Measurements from ENCODE around the gene GBF1. TPM values are rescaled to one million over a fixed set of nuclear protein-coding genes. Genes with fewer than 3 reads are reported as not detected.

The GBF1 gene
- polyA plus RNA-seq, 3 donors = 4.2 to 17.4 (median 11.9) TPM

- no peak for DNase-seq
- H3K36me3 ChIP-seq (replicated peaks in 1 of 2; ENCODE audit: control insufficient read depth in 1 of 2, insufficient read depth in 2 of 2, low read length in 2 of 2) = peaks cover 78 to 87% of the 10 kb centered on the region in 2 donors
- no peak overlapping the region for H3K4me3 ChIP-seq (replicated peaks in 1 of 3; ENCODE audit: low read depth in 2 of 3, low read length in 3 of 3)
- no peaks in the 10 kb centered on the region for H3K4me1 ChIP-seq (ENCODE audit: control insufficient read depth in 1 of 2, insufficient read depth in 2 of 2, low read length in 2 of 2)
- 98% methylated on average over 6 of the region's 6 CpGs for WGBS (ENCODE audit: insufficient coverage)
- H3K79me2 ChIP-seq (ENCODE audit: insufficient read depth, low read length) = no peaks in the 10 kb centered on the region
- TF ChIP-seq CTCF (IDR thresholded peaks at IDR 0.05) = no peak
- H3K27ac Mint-ChIP-seq = peak overlapping the region in 2 of 7 donors; percentile 32 to 81
- H3K27ac ChIP-seq (ENCODE audit: low read depth in 1 of 2, low read length in 2 of 2) = no peak overlapping the region
- no peaks in the 10 kb centered on the region for H3K4me1 Mint-ChIP-seq
- no peak overlapping the region for H3K4me2 ChIP-seq (replicated peaks; ENCODE audit: extremely low read depth, low read length, poor library complexity, severe bottlenecking)
- H2AFZ ChIP-seq (ENCODE audit: insufficient read depth, low read depth, low read length, poor library complexity, severe bottlenecking) = no peak overlapping the region
- no peaks in the 10 kb centered on the region for H3K9me3 ChIP-seq (replicated peaks in 1 of 2; ENCODE audit: control insufficient read depth in 1 of 2, insufficient read depth in 1 of 2, low read length in 2 of 2)
- no peaks in the 10 kb centered on the region for H3K9me3 Mint-ChIP-seq
- intact Hi-C loops (cut with micrococcal nuclease) = no loop called here
- no peaks in the 10 kb centered on the region for H4K20me1 ChIP-seq (ENCODE audit: insufficient read depth, low read length)
- H3K27me3 ChIP-seq (ENCODE audit: control insufficient read depth in 2 of 2, insufficient read depth in 2 of 2, low read length in 2 of 2) = no peaks in the 10 kb centered on the region
- peaks cover 0 to 2% (median 0%) of the 10 kb centered on the region in 3 donors for H3K27me3 Mint-ChIP-seq (ENCODE audit: low read depth in 3 of 3)
- no peak overlapping the region for H3K9ac ChIP-seq (ENCODE audit: insufficient read depth, low read length, poor library complexity, severe bottlenecking)
- H3K4me3 Mint-ChIP-seq = no peak overlapping the region
- H3K36me3 Mint-ChIP-seq = peaks cover 63 to 80% of the 10 kb centered on the region in 2 donors
Measured at GRCh38 chr10:102379383-102379782, 134.1 kb downstream of the GBF1 start.

- Histone ChIP-seq H3K9me3 (replicated peaks in 1 of 2; ENCODE audit: control insufficient read depth in 1 of 2, insufficient read depth in 1 of 2, low read length in 2 of 2) (no peaks in the 10 kb centered on the region), H3K4me3 (replicated peaks in 1 of 3; ENCODE audit: low read depth in 2 of 3, low read length in 3 of 3) (no peak overlapping the region), H3K79me2 (ENCODE audit: insufficient read depth, low read length) (no peaks in the 10 kb centered on the region), H4K20me1 (ENCODE audit: insufficient read depth, low read length) (no peaks in the 10 kb centered on the region), H3K9ac (ENCODE audit: insufficient read depth, low read length, poor library complexity, severe bottlenecking) (no peak overlapping the region), H3K27ac (ENCODE audit: low read depth in 1 of 2, low read length in 2 of 2) (no peak overlapping the region), H3K4me1 (ENCODE audit: control insufficient read depth in 1 of 2, insufficient read depth in 2 of 2, low read length in 2 of 2) (peaks cover 10 to 11% of the 10 kb centered on the region in 2 donors), H3K36me3 (replicated peaks in 1 of 2; ENCODE audit: control insufficient read depth in 1 of 2, insufficient read depth in 2 of 2, low read length in 2 of 2) (peaks cover 53 to 61% of the 10 kb centered on the region in 2 donors), H3K4me2 (replicated peaks; ENCODE audit: extremely low read depth, low read length, poor library complexity, severe bottlenecking) (no peak overlapping the region), H3K27me3 (ENCODE audit: control insufficient read depth in 2 of 2, insufficient read depth in 2 of 2, low read length in 2 of 2) (no peaks in the 10 kb centered on the region), H2AFZ (ENCODE audit: insufficient read depth, low read depth, low read length, poor library complexity, severe bottlenecking) (no peak overlapping the region)
- H3K4me1 Mint-ChIP-seq = peaks cover 12% of the 10 kb centered on the region
- no peaks in the 10 kb centered on the region for H3K9me3 Mint-ChIP-seq
- no peak overlapping the region for H3K27ac Mint-ChIP-seq
- no peak for DNase-seq
- TF ChIP-seq CTCF (IDR thresholded peaks at IDR 0.05) = no peak
- WGBS (ENCODE audit: insufficient coverage) = 97% methylated on average over 9 of the region's 9 CpGs
- H3K4me3 Mint-ChIP-seq = no peak overlapping the region
- H3K27me3 Mint-ChIP-seq (ENCODE audit: low read depth in 3 of 3) = no peaks in the 10 kb centered on the region
- H3K36me3 Mint-ChIP-seq = peaks cover 42 to 60% of the 10 kb centered on the region in 2 donors
- intact Hi-C loops (cut with micrococcal nuclease) = no loop called here
Measured at GRCh38 chr10:102381983-102382382, 136.7 kb downstream of the GBF1 start.

Data from CD14-positive monocyte (primary cell).